Hepatocyte (in vitro differentiated cells): ENCODE data around the gene XRN1. TPM values are rescaled to one million over a fixed set of nuclear protein-coding genes. Genes with fewer than 3 reads are reported as not detected.

Experiments
- DNase-seq: peaks from one replicate; pipeline ENCODE4 v3.0.0-alpha.2; 2016; ENCODE audit warnings: low spot score
- H2AFZ ChIP-seq: fragments of 200-600 bp; sonication (generic); 2 replicates; pipeline ENCODE4 v1.6.0; 2016; ENCODE audit warnings: antibody characterized with exemption, mild to moderate bottlenecking
- H3K27ac ChIP-seq: fragments of 200-600 bp; sonication (generic); 2 replicates; pipeline ENCODE4 v1.5.1; 2016; ENCODE audit warnings: mild to moderate bottlenecking
- H3K27me3 ChIP-seq: fragments of 200-600 bp; sonication (generic); 2 replicates; pipeline ENCODE4 v1.6.1; 2016
- H3K36me3 ChIP-seq: fragments of 200-600 bp; sonication (generic); replicated peaks from 2 replicates; pipeline ENCODE4 v1.5.1; 2016; ENCODE audit warnings: low read depth; ENCODE audit not compliant: insufficient read depth
- H3K4me1 ChIP-seq: fragments of 200-600 bp; sonication (generic); 2 replicates; pipeline ENCODE4 v1.5.1; 2016; ENCODE audit warnings: mild to moderate bottlenecking, moderate library complexity; ENCODE audit not compliant: insufficient read depth
- H3K4me2 ChIP-seq: fragments of 200-600 bp; sonication (generic); 2 replicates; pipeline ENCODE4 v1.6.0; 2016
- H3K4me3 ChIP-seq: fragments of 200-600 bp; sonication (generic); 2 replicates; pipeline ENCODE4 v1.5.1; 2016; ENCODE audit warnings: mild to moderate bottlenecking
- H3K79me2 ChIP-seq: fragments of 200-600 bp; sonication (generic); 2 replicates; pipeline ENCODE4 v1.6.0; 2017; ENCODE audit warnings: mild to moderate bottlenecking
- H3K9me2 ChIP-seq: fragments of 200-600 bp; sonication (generic); replicated peaks from 2 replicates; pipeline ENCODE4 v1.6.0; 2017; ENCODE audit warnings: mild to moderate bottlenecking; ENCODE audit not compliant: insufficient read depth
- H3K9me3 ChIP-seq: fragments of 200-600 bp; sonication (generic); 2 replicates; pipeline ENCODE4 v1.5.1; 2016; ENCODE audit warnings: low read depth, mild to moderate bottlenecking
- H4K20me1 ChIP-seq: fragments of 200-600 bp; sonication (generic); 2 replicates; pipeline ENCODE4 v1.6.0; 2016; ENCODE audit warnings: mild to moderate bottlenecking; ENCODE audit not compliant: insufficient read depth, poor library complexity, severe bottlenecking
- EZH2 ChIP-seq: fragments of 200-600 bp; sonication (generic); IDR thresholded peaks from 2 replicates; pipeline ENCODE4 v1.6.1; 2016; ENCODE audit warnings: antibody characterized with exemption, mild to moderate bottlenecking, borderline replicate concordance
- EZH2phosphoT487 ChIP-seq: fragments of 200-600 bp; sonication (generic); IDR thresholded peaks from one replicate; pipeline ENCODE4 v1.6.1; 2018; ENCODE audit warnings: antibody characterized with exemption, mild to moderate bottlenecking, low read depth, moderate library complexity; ENCODE audit not compliant: unreplicated experiment, severe bottlenecking
- WGBS: methylation state at CpG from one replicate; pipeline ENCODE4 v1.1.6; 2016; ENCODE audit warnings: low lambda C conversion rate; ENCODE audit errors: missing lambda C conversion rate; 5-methylcytosine and 5-hydroxymethylcytosine counted together
- polyA plus RNA-seq: library from polyadenylated mRNA; unstranded; fragments of >200 nt; fragmentation: Nextera tagmentation; extraction: Ambion mirVana; gene quantifications from 2 replicates; pipeline ENCODE4 v1.2.1, GENCODE V29; 2016
- total RNA-seq: library from RNA; depleted of rRNA; stranded (reverse); fragments of >200 nt; gene quantifications from 2 replicates; pipeline ENCODE4 v1.2.3, GENCODE V29; 2014
- TF ChIP-seq, protein P1 (sequence below): fragments of 200-600 bp; sonication (generic); IDR thresholded peaks from 2 replicates; pipeline ENCODE4 v1.5.1; 2016; ENCODE audit warnings: antibody characterized with exemption, mild to moderate bottlenecking; ENCODE audit not compliant: poor library complexity

The XRN1 gene
- total and polyA plus RNA-seq, 2 experiments from 2014 or later: 6.0 to 39.5 TPM

GRCh38 chr3:142268426-142268825, 179.4 kb downstream of the XRN1 start:
- no peak overlapping the region for H2AFZ ChIP-seq

GRCh38 chr3:142267269-142267668, 180.6 kb downstream of the XRN1 start:
- TF ChIP-seq EZH2 (no peak), EZH2phosphoT487 (no peak)
- TF ChIP-seq, protein P1, sequence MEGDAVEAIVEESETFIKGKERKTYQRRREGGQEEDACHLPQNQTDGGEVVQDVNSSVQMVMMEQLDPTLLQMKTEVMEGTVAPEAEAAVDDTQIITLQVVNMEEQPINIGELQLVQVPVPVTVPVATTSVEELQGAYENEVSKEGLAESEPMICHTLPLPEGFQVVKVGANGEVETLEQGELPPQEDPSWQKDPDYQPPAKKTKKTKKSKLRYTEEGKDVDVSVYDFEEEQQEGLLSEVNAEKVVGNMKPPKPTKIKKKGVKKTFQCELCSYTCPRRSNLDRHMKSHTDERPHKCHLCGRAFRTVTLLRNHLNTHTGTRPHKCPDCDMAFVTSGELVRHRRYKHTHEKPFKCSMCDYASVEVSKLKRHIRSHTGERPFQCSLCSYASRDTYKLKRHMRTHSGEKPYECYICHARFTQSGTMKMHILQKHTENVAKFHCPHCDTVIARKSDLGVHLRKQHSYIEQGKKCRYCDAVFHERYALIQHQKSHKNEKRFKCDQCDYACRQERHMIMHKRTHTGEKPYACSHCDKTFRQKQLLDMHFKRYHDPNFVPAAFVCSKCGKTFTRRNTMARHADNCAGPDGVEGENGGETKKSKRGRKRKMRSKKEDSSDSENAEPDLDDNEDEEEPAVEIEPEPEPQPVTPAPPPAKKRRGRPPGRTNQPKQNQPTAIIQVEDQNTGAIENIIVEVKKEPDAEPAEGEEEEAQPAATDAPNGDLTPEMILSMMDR: no peak
- H3K79me2 ChIP-seq: no peaks in the 10 kb centered on the region
- H3K36me3 ChIP-seq: no peaks in the 10 kb centered on the region
- no peak overlapping the region for H3K27ac ChIP-seq
- H4K20me1 ChIP-seq: no peaks in the 10 kb centered on the region
- no peak for DNase-seq
- H2AFZ ChIP-seq: no peak overlapping the region
- H3K9me2 ChIP-seq: no peaks in the 10 kb centered on the region
- no peak overlapping the region for H3K4me2 ChIP-seq
- H3K4me3 ChIP-seq: no peak overlapping the region
- no peaks in the 10 kb centered on the region for H3K4me1 ChIP-seq
- no peaks in the 10 kb centered on the region for H3K9me3 ChIP-seq
- 81% methylated on average over 2 of the region's 2 CpGs for WGBS
- no peaks in the 10 kb centered on the region for H3K27me3 ChIP-seq

More at GRCh38 chr3:142268426-142268825, 179.4 kb downstream of the XRN1 start:
- no peaks in the 10 kb centered on the region for H3K9me3 ChIP-seq
- H4K20me1 ChIP-seq: no peaks in the 10 kb centered on the region
- WGBS: 71% methylated on average over 4 of the region's 4 CpGs
- no peaks in the 10 kb centered on the region for H3K4me1 ChIP-seq
- H3K36me3 ChIP-seq: no peaks in the 10 kb centered on the region
- no peaks in the 10 kb centered on the region for H3K79me2 ChIP-seq
- H3K4me3 ChIP-seq: no peak overlapping the region
- no peak overlapping the region for H3K27ac ChIP-seq
- TF ChIP-seq EZH2phosphoT487 (no peak), EZH2 (no peak)
- no peak overlapping the region for H3K4me2 ChIP-seq
- no peak for DNase-seq
- H3K27me3 ChIP-seq: no peaks in the 10 kb centered on the region
- H3K9me2 ChIP-seq: no peaks in the 10 kb centered on the region

- Histone ChIP-seq H3K9me3 (no peaks in the 10 kb centered on the region), H3K4me1 (no peaks in the 10 kb centered on the region), H2AFZ (no peak overlapping the region), H3K27me3 (no peaks in the 10 kb centered on the region), H3K4me2 (no peak overlapping the region), H3K9me2 (no peaks in the 10 kb centered on the region), H3K27ac (no peak overlapping the region), H3K4me3 (no peak overlapping the region), H4K20me1 (no peaks in the 10 kb centered on the region), H3K36me3 (no peaks in the 10 kb centered on the region), H3K79me2 (no peaks in the 10 kb centered on the region)
- WGBS: 85% methylated on average over 2 of the region's 2 CpGs
- no peak for TF ChIP-seq EZH2
- no peak for TF ChIP-seq EZH2phosphoT487
- TF ChIP-seq, protein P1: no peak
- DNase-seq: no peak
These were observed 184.7 kb downstream of the XRN1 start for GRCh38 chr3:142263112-142263511.

GRCh38 chr3:142259359-142259758, 188.5 kb downstream of the XRN1 start:
- Histone ChIP-seq H4K20me1 (no peaks in the 10 kb centered on the region), H2AFZ (no peak overlapping the region), H3K4me3 (no peak overlapping the region), H3K27me3 (no peaks in the 10 kb centered on the region), H3K79me2 (no peaks in the 10 kb centered on the region), H3K27ac (no peak overlapping the region), H3K9me3 (no peaks in the 10 kb centered on the region), H3K4me1 (no peaks in the 10 kb centered on the region), H3K4me2 (no peak overlapping the region), H3K9me2 (no peaks in the 10 kb centered on the region), H3K36me3 (no peaks in the 10 kb centered on the region)
- 75% methylated on average over 3 of the region's 3 CpGs for WGBS
- no peak for DNase-seq
- TF ChIP-seq EZH2phosphoT487 (no peak), EZH2 (no peak)
